ENCODE measurements around the gene MT2A. TPM values are rescaled to one million over a fixed set of nuclear protein-coding genes. Genes with fewer than 3 reads are reported as not detected.

The MT2A gene
- total and polyA plus RNA-seq, 2 of the 13 experiments (the other 11 are each of a cell fraction or from before 2014, with no cell fraction given) = 135 to 371 TPM

DNA sequence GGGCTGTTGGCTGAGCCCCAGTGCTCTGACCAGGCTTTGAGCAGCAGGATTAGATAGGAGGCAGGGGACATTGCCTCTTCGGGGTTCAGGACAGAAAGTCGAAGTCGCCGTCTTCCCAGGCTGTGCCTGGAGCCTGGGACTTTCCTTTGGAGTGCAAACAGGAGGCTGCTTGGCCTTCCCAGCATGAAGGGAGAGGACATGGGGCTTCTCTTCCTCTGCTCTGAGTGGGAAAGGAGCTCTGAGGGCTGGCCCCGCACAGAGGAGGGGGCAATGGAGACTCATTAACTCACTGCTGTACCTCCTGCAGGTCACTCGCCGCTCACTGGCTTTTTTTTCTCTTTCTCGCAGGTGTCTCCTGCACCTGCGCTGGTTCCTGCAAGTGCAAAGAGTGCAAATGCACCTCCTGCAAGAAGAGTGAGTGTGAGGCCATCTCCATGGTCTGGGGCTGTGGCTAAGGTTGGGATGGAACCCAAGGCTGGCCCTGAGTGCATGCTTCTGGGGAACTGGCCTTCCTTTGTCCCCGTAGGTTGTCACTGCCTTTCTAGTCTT lies 50.0 kb downstream of the MT2A start (continued):
- TF ChIP-seq, protein P1, sequence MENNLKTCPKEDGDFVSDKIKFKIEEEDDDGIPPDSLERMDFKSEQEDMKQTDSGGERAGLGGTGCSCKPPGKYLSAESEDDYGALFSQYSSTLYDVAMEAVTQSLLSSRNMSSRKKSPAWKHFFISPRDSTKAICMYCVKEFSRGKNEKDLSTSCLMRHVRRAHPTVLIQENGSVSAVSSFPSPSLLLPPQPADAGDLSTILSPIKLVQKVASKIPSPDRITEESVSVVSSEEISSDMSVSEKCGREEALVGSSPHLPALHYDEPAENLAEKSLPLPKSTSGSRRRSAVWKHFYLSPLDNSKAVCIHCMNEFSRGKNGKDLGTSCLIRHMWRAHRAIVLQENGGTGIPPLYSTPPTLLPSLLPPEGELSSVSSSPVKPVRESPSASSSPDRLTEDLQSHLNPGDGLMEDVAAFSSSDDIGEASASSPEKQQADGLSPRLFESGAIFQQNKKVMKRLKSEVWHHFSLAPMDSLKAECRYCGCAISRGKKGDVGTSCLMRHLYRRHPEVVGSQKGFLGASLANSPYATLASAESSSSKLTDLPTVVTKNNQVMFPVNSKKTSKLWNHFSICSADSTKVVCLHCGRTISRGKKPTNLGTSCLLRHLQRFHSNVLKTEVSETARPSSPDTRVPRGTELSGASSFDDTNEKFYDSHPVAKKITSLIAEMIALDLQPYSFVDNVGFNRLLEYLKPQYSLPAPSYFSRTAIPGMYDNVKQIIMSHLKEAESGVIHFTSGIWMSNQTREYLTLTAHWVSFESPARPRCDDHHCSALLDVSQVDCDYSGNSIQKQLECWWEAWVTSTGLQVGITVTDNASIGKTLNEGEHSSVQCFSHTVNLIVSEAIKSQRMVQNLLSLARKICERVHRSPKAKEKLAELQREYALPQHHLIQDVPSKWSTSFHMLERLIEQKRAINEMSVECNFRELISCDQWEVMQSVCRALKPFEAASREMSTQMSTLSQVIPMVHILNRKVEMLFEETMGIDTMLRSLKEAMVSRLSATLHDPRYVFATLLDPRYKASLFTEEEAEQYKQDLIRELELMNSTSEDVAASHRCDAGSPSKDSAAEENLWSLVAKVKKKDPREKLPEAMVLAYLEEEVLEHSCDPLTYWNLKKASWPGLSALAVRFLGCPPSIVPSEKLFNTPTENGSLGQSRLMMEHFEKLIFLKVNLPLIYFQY (CRISPR knock-in tag; IDR thresholded peaks at IDR 0.05; ENCODE audit: borderline replicate concordance) = no peak
- TF ChIP-seq ZNF550 (CRISPR knock-in tag; IDR thresholded peaks at IDR 0.05; ENCODE audit: borderline replicate concordance) (no peak), IKZF5 (CRISPR knock-in tag; IDR thresholded peaks at IDR 0.05) (no peak), ATAD3A (CRISPR knock-in tag; IDR thresholded peaks at IDR 0.05) (no peak), SOX5 (CRISPR knock-in tag; IDR thresholded peaks at IDR 0.05; ENCODE audit: borderline replicate concordance) (no peak), TIGD3 (CRISPR knock-in tag; IDR thresholded peaks at IDR 0.05; ENCODE audit: borderline replicate concordance) (no peak), ZNF598 (CRISPR knock-in tag; IDR thresholded peaks at IDR 0.05; ENCODE audit: borderline replicate concordance) (no peak), AKNA (CRISPR knock-in tag; IDR thresholded peaks at IDR 0.05; ENCODE audit: borderline replicate concordance) (no peak), BRD4 (CRISPR knock-in tag; IDR thresholded peaks at IDR 0.05) (no peak), ZBTB38 (CRISPR knock-in tag; IDR thresholded peaks at IDR 0.05) (no peak)
- TF ChIP-seq, protein P2, sequence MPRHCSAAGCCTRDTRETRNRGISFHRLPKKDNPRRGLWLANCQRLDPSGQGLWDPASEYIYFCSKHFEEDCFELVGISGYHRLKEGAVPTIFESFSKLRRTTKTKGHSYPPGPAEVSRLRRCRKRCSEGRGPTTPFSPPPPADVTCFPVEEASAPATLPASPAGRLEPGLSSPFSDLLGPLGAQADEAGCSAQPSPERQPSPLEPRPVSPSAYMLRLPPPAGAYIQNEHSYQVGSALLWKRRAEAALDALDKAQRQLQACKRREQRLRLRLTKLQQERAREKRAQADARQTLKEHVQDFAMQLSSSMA (CRISPR knock-in tag; IDR thresholded peaks at IDR 0.05) = peak; percentile 29; the same call in 1 of the 2 replicates
- TF ChIP-seq, protein P3, sequence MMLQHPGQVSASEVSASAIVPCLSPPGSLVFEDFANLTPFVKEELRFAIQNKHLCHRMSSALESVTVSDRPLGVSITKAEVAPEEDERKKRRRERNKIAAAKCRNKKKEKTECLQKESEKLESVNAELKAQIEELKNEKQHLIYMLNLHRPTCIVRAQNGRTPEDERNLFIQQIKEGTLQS (CRISPR knock-in tag; IDR thresholded peaks at IDR 0.05) = no peak
- TF ChIP-seq, protein P4, sequence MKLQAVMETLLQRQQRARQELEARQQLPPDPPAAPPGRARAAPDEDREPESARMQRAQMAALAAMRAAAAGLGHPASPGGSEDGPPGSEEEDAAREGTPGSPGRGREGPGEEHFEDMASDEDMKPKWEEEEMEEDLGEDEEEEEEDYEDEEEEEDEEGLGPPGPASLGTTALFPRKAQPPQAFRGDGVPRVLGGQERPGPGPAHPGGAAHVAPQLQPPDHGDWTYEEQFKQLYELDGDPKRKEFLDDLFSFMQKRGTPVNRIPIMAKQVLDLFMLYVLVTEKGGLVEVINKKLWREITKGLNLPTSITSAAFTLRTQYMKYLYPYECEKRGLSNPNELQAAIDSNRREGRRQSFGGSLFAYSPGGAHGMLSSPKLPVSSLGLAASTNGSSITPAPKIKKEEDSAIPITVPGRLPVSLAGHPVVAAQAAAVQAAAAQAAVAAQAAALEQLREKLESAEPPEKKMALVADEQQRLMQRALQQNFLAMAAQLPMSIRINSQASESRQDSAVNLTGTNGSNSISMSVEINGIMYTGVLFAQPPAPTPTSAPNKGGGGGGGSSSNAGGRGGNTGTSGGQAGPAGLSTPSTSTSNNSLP (IDR thresholded peaks at IDR 0.05; ENCODE audit: low read depth, low read length) = no peak
